PC-3 (cell line): ENCODE data around the gene SLC27A5.

ENCODE experiments used
- EZH2 ChIP-seq: fragments of 300-600 bp; sonication (generic); IDR thresholded peaks from one replicate; pipeline ENCODE4 v1.6.1; 2017; ENCODE audit warnings: antibody characterized with exemption, mild to moderate bottlenecking, low read length; ENCODE audit not compliant: unreplicated experiment
- EZH2phosphoT487 ChIP-seq: fragments of 300-600 bp; sonication (generic); IDR thresholded peaks from 2 replicates; pipeline ENCODE4 v1.6.1; 2018; ENCODE audit warnings: mild to moderate bottlenecking, antibody characterized with exemption, low read length, borderline replicate concordance
- TF ChIP-seq, protein P1 (sequence below): fragments of 300-600 bp; sonication (generic); conservative IDR thresholded peaks from 2 replicates; pipeline ENCODE4 v1.5.1; 2017; ENCODE audit warnings: antibody characterized with exemption, low read depth, mild to moderate bottlenecking, low read length

DNA sequence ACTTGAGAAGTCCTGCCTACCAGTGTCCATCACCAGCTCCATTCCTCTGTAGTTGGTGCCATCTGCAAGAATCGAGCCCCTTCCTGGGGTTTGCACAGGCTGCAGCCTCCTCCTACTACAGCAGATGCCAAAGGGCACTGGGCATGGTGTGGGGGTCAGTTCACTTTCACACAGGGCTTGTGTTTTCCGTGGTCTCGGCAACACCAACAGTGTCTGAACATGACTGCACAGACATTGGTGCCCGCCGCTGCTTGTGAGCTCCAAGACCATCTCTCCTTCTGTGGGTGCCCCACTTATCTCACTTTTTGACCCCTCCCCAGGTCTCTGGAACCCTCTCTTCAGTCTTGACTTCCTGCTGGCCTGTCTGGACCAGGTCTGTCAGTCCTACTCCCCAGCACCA, 20.4 kb downstream of the SLC27A5 start:
- TF ChIP-seq, protein P1, sequence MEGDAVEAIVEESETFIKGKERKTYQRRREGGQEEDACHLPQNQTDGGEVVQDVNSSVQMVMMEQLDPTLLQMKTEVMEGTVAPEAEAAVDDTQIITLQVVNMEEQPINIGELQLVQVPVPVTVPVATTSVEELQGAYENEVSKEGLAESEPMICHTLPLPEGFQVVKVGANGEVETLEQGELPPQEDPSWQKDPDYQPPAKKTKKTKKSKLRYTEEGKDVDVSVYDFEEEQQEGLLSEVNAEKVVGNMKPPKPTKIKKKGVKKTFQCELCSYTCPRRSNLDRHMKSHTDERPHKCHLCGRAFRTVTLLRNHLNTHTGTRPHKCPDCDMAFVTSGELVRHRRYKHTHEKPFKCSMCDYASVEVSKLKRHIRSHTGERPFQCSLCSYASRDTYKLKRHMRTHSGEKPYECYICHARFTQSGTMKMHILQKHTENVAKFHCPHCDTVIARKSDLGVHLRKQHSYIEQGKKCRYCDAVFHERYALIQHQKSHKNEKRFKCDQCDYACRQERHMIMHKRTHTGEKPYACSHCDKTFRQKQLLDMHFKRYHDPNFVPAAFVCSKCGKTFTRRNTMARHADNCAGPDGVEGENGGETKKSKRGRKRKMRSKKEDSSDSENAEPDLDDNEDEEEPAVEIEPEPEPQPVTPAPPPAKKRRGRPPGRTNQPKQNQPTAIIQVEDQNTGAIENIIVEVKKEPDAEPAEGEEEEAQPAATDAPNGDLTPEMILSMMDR: no peak
- TF ChIP-seq EZH2 (no peak), EZH2phosphoT487 (no peak)
